ENCODE measurements around the gene PRM3.

The PRM3 gene

DNA sequence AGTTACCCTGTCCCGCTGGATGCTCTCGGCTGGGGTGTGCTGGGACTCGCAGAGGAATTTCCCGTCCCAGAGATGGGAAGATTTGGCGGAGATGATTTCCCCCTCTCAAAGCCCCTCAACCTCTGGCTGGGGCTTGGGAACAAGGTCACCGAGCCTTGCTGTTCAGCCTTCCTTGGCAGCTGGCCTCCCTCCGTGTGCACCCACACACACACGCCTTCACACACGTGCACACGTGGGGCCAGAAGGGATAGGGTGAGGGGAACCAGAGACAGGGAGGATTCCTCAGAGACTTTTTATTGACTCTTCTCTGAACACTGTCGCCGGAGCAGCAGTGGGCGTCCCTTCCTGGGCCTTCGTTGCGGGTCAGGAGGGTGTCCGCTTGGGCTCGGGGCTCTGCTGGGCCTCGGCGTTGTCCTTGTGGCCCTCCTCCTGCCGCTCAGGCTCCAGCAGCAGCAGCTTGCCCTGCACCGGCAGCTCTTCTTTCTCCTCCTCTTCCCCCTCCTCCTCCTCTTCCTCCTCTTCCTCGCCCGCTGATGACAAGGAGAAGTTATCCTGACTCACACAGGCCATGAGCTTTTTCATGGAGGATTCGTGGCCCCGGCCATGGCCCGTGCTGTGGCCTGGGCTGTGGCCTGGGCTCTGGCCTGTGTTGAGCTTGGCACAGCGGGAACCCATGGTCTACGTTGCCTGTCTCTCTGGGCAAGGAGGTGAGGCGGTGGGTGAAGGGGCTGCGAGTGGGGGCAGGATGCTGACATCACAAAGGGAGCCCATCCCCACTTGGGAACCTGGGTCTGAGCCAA is at the start of gene PRM3:
Gene PRM3 (minus strand): TSS at position 709 of the 800 bp plus-strand sequence. CDS start 34 bp downstream, at position 675.
- no peak for DNase-seq (ENCODE audit: low spot score)

- DNase-seq (ENCODE audit: low spot score), result no peak
Measured at GRCh38 chr16:11322823-11323222, 49.4 kb upstream of the PRM3 start.

DNA sequence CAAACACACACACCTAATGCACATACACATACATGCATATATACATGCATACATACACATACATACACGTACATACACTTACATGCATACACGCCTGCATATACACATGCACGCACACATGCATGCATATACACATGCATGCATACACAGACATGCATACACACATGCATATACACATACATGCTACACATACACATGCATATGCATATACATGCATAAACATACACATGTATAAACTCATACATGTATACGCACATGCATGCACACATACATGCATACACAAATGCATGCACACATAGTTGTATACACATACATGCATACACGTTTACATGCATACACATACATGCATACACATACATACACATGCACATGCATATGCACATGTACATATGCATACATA is 48.2 kb upstream of the PRM3 start:
- DNase-seq (ENCODE audit: low spot score), result no peak

DNA sequence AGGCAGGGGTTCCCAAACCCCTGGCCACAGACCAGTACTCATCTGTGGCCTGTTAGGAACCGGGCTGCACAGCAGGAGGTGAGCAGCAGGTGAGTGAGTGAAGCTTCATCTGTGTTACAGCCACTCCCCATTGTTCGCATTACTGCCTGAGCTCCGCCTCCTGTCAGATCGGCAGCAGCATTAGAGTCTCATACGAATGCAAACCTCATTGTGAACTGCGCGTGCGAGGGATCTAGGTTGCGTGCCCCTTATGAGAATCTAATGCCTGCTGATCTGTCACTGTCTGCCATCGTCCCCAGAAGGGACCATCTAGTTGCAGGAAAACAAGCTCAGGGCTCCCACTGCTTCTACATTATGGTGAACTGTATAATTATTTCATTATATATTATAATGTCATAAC is 46.7 kb upstream of the PRM3 start:
- DNase-seq (ENCODE audit: low spot score), result no peak

DNA sequence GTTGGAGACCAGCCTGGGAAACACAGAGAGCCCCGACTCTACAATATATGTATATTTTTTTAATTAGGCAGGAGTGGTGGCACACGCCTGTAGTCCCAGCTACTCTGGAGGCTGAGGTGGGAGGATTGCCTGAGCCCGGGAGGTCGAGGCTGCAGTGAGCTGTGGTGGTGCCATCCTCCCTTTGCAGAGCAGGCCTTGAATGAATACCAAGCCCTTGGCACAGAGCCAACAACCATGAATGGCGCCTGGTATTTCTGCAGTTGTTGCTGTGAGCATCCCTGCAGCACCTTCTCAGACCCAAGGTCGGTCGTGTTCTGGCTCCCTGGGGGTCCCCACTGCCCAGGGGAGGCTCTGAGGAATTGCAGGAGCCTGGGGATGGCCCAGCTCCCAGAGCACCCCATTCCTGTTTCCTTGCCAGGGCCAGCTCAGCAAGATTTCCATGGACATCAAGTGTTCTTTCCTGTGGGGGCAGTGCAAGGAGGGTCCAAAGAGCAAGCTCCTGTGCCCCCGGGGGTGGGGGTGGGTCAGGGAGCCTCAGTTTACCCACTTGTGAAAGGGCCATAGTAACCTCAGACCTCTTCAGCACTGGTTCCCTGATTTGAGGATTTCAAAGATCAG is 46.2 kb upstream of the PRM3 start:
- DNase-seq (ENCODE audit: low spot score), result no peak

GRCh38 chr16:11318817-11319216 is 45.4 kb upstream of the PRM3 start:
- no peak for DNase-seq (ENCODE audit: low spot score)

DNA sequence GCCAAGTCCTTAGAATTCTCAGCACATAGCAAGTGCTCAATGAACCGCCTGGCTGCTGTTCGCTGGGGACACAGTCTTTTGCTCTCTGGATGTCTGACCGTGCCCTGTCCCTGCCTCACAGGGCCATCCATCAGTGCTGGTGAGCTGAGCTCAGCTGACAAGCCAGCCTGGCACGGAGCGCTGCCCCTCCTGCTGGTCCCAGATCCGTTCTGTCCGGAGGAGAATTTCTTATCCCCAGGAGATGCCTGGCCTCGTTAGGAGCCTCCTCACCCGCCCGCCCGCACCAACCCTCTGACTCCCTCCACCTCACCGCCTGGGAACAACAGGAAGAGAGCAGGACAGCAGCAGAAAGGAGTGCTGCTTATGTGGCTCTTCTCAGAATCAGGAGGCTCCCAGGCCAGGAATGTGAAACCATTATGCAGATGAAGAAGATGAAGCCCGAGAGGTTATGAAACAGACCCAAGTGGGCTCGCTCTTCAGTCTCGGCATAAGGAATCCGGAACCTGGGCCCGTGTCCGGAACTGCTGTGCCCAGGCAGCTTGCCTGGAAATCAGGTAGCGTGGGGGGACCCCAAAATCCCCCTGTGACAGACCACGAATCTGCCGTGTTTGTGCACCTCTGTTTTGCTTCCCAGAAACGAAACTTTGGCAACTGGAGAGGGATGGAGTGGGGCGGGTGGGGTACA is 43.0 kb upstream of the PRM3 start:
- DNase-seq (ENCODE audit: low spot score), result no peak

DNA sequence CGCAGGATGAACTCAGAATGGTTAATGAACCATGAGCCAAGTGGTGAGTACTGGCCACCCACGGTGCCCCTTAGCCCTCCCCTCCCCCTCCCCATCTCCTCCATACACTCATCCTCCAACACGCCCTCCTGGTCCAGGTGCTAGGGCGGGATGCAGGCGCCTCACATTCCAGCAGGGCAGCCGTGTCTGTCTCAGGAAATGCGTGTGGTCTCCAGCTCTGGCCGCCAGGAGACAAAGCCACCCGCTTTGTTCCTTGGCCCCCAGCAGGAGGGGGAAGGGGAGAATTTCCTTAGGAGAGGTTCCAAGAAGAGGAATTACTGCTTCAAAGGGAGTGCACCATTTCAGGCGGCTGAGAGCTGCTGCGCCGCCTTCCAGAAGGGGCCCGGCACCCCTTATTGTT is 42.1 kb upstream of the PRM3 start:
- DNase-seq (ENCODE audit: low spot score), result no peak

DNA sequence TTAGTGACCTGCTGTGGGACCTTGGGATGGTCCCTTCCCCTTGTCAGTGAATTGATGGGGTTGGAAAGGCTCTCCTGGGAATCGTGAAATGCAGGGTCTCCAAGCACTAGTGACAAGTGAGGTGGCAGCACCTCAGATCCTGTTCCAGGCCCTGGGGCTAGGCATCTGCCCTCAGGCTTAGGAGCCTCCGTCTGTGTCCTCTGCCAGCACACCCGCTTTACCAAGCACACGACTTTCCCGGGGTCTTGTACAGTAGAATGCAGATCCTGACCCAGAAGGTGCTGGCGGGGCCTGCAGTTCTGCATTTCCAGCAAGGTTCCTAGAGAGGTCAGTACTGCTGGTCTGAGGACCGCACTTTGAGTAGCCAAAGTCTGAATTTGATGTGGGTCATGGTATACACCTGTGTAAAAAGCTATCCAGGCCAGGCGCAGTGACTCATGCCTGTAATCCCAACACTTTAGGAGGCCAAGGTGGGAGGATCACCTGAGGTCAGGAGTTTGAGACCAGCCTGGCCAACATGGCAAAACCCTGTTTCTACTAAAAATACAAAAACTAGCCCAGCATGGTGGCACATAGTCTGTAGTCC is 41.0 kb upstream of the PRM3 start:
- no peak for DNase-seq (ENCODE audit: low spot score)

DNA sequence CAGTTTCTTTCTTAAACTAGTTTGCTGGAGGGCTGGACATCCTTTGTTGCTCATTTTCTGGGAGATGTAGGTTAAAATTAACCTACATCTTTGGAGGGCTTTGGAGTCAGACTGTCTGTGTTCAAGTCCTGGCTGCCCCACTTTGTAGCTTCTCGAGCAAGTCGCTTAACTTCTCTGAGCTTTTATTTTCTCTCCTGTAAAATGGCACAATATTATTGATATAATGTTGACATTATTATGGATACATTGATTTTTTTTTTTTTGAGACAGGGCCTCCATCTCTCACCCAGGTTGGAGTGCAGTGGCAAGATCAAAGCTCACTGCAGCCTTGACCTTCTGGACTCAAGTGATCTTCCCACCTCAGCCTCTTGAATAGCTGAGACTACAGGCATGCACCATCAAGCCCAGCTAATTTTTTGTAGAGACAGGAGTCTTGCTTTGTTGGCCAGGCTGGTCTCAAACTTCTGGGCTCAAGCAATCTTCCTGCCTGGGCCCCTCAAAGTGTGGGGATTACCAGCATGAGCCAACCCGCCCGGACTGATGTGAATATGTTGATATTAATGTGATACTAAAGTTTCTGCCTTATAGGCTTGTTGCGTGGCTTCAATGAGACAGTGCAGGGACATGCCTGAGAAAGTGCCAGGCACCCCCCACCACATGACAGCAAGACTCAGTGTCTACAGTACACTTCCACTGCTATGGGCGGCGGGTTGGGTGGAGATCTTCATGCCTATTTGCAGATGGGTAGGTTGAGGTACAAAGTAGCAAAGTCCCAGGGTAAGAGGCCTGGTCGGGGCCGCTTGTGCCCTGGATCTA is 40.3 kb upstream of the PRM3 start:
- DNase-seq (ENCODE audit: low spot score), result no peak

DNA sequence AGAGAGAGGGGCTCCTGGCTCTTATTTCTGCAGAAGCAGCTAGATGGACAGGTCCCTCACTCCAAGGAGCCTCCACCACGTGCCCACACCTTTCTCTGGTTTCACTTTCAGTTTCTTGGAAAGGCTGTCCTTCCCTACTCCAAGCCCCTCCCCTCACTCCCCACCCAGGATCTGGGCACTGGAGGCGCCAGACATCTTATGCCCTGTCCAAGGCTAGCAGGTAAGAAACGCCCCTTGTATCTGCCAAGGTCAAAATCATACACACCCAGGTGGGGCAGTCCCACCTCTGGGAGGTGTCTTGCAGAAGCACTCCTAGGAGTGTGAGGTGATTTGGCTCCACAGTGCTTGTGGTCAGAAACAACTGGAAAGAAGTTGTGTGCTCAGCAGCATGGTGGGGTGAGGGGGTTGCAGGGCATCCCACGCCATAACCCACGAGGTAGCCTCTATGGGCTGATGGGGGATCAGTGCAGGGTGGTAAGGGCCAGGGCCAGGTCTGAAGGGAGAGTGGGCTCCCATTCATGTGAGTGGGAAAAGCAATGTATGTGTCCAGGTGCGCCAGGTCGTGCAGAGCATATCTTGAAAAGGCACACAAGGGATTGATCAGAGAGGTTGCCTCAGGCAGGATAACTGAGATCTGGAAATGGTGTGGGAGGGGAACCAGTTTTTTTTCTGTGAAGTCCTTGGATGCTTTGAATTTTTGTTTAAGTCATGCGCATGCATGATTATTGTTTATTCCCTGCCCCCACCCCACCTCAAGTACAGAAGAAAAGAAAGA is 39.5 kb upstream of the PRM3 start:
- peak; percentile 28 for DNase-seq (ENCODE audit: low spot score)

- peak; percentile 33 for DNase-seq (ENCODE audit: low spot score)
Measured at GRCh38 chr16:11310997-11311561, 37.6 kb upstream of the PRM3 start.

DNA sequence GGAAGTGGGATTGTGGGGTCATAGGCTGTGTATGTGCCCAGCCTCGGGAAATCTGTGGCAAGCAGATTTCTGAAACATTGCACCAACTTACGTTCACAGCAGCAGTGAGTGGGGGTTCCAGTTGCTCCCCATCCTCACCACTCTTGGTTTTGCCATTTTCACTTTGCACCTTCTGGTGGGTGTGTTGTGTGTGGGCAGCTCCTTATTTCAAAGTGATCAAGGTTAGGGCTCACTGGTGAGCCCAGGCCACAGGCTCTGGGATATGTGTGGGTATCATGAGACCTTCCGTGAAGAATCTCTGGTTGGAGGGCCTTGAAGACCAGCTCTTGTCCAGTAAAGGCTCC is 37.2 kb upstream of the PRM3 start:
- DNase-seq (ENCODE audit: low spot score), result no peak

- DNase-seq (ENCODE audit: low spot score), result no peak
Measured at GRCh38 chr16:11309895-11310633, 36.6 kb upstream of the PRM3 start.

- no peak for DNase-seq (ENCODE audit: low spot score)
Measured at GRCh38 chr16:11308493-11309283, 35.3 kb upstream of the PRM3 start.

GRCh38 chr16:11307639-11308492 is 34.4 kb upstream of the PRM3 start:
- no peak for DNase-seq (ENCODE audit: low spot score)

DNA sequence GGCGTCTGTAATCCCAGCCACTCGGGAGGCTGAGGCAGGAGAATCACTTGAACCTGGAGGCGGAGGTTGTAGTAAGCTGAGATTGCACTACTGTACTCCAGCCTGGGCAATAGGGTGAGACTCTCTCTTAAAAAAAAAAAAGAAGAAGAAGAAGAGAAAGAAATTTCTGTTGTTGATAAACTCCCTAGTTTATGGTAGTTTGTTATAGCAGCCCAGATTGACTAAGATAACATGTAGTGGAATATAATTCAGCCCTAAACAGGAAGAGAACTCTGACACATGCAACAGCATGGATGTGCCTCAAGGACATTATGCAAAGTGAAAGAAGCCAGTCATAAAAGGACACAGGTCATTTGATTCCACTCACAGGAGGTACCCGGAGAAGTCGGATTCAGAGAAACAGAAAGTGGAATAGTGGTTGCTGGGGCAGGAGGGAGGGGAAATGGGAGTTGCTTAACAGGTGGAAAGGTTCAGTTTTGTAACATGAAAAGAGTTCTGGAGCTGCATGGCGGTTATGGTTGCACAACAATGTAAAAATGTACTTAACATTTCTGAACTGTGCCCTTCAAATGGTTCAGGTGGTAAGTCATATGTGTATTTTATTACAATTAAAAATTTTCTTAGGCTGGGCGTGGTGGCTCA is 33.7 kb upstream of the PRM3 start:
- DNase-seq (ENCODE audit: low spot score), result no peak

GRCh38 chr16:11306381-11306780 is 33.0 kb upstream of the PRM3 start:
- no peak for DNase-seq (ENCODE audit: low spot score)
